NCI-H2107 (cell line): ENCODE measurements around the gene MCF2L.
"Not testable (repeated sequence)": the region's sequence is repeated elsewhere in the genome, so short reads cannot be mapped to it uniquely, and the experiment has no call there.

Experiments
- DNase-seq: peaks from one replicate; lab custom pipeline; 2025; lab: John Stamatoyannopoulos, UW

Gene MCF2L

GRCh38 chr13:113015826-113016525, 47.0 kb downstream of the MCF2L start:
- DNase-seq, result no peak

- no peak for DNase-seq
Measured at GRCh38 chr13:113016526-113017295, 47.7 kb downstream of the MCF2L start.

- DNase-seq, result no peak
Measured at GRCh38 chr13:113017506-113018215, 48.6 kb downstream of the MCF2L start.

GRCh38 chr13:113018676-113019465, 49.9 kb downstream of the MCF2L start:
- no peak for DNase-seq

GRCh38 chr13:113020323-113021080, 51.5 kb downstream of the MCF2L start:
- DNase-seq, result no peak

GRCh38 chr13:113021391-113021790, 52.4 kb downstream of the MCF2L start:
- DNase-seq, result no peak

- no peak for DNase-seq
Measured at GRCh38 chr13:113021811-113022210, 52.8 kb downstream of the MCF2L start.

GRCh38 chr13:113022391-113022744, 53.4 kb downstream of the MCF2L start:
- DNase-seq, result no peak

- no peak for DNase-seq
Measured at GRCh38 chr13:113022745-113023574, 53.9 kb downstream of the MCF2L start.

- no peak for DNase-seq
Measured at GRCh38 chr13:113023694-113024430, 54.8 kb downstream of the MCF2L start.

GRCh38 chr13:113024466-113024865, 55.5 kb downstream of the MCF2L start:
- DNase-seq, result no peak

- DNase-seq, result no peak
Measured at GRCh38 chr13:113026391-113026910, 57.4 kb downstream of the MCF2L start.

GRCh38 chr13:113027095-113027494, 58.1 kb downstream of the MCF2L start:
- no peak for DNase-seq

GRCh38 chr13:113027566-113027965, 58.6 kb downstream of the MCF2L start:
- no peak for DNase-seq

- DNase-seq, result no peak
Measured at GRCh38 chr13:113028336-113029060, 59.5 kb downstream of the MCF2L start.

GRCh38 chr13:113029061-113029445, 60.0 kb downstream of the MCF2L start:
- DNase-seq, result no peak

- DNase-seq, result no peak
Measured at GRCh38 chr13:113029487-113030258, 60.7 kb downstream of the MCF2L start.

GRCh38 chr13:113030259-113030640, 61.2 kb downstream of the MCF2L start:
- not testable (repeated sequence) for DNase-seq
